Activated T-cell treated with anti-CD3 and anti-CD28 coated beads for 48 hours (primary cell): Measurements from ENCODE around the gene STH.
"Not testable (repeated sequence)": the region's sequence is repeated elsewhere in the genome, so short reads cannot be mapped to it uniquely, and the experiment has no call there.

Experiments used
- DNase-seq: peaks from one replicate; pipeline ENCODE4 v3.0.0-alpha.2; 2020; ENCODE audit warnings: low read depth

Gene STH, protein sequence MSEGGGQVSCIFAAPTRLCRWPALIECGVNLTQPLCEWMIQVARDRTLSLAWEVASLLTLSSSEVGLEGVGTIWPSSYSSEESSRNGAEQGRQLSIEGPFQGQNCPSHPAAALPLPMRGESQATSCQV

DNA sequence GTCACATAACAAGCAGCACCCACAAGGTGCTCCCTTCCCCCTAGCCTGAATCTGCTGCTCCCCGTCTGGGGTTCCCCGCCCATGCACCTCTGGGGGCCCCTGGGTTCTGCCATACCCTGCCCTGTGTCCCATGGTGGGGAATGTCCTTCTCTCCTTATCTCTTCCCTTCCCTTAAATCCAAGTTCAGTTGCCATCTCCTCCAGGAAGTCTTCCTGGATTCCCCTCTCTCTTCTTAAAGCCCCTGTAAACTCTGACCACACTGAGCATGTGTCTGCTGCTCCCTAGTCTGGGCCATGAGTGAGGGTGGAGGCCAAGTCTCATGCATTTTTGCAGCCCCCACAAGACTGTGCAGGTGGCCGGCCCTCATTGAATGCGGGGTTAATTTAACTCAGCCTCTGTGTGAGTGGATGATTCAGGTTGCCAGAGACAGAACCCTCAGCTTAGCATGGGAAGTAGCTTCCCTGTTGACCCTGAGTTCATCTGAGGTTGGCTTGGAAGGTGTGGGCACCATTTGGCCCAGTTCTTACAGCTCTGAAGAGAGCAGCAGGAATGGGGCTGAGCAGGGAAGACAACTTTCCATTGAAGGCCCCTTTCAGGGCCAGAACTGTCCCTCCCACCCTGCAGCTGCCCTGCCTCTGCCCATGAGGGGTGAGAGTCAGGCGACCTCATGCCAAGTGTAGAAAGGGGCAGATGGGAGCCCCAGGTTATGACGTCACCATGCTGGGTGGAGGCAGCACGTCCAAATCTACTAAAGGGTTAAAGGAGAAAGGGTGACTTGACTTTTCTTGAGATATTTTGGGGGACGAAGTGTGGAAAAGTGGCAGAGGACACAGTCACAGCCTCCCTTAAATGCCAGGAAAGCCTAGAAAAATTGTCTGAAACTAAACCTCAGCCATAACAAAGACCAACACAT lies at the start of gene STH:
TSS of gene STH (plus strand) at position 264 of the 913 bp plus-strand sequence. CDS start at position 294, 30 bp downstream.
- DNase-seq, result no peak

- DNase-seq, result no peak
Measured at GRCh38 chr17:45949755-45950320, 49.2 kb upstream of the STH start.

GRCh38 chr17:45950888-45951287 lies 48.2 kb upstream of the STH start:
- no peak for DNase-seq

DNA sequence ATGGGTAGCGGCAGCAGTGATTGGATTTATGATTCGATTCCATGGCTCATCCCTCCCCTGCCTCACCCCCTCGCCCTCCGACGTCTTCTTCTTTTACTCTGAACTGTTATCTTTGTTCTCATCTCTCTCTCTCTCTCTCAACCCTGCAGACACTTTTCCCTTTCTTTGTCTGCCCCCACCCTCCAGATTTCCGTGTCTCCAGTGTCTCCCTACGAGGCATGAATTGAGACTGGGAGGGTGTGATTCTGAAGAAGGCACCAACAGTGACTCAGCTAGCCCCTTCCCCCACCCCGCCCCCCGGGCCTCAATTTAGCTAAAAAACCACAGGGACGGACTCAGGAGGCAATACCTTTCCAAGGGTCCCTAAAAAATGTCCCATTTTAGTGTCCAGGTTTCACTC lies 47.6 kb upstream of the STH start:
- DNase-seq, result no peak

DNA sequence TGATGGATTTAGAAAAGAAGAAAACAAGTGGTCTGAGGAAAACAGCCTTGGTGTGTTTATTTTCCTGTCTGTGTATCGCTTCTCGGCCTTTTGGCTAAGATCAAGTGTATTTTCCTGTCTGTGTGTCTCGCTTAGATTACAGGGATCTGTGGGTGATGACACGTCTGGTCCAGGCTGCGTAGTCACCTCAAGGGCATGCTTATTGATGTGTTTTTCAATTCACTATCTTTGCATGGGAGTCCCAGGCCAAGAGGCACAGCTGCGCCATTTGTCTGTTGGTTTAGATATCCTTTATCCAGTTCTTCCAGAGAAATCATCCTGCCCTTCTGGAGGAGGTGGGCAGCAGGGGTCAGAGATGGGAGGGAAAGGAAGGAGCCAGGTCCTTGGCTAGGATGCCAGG lies 47.1 kb upstream of the STH start:
- DNase-seq, result no peak

DNA sequence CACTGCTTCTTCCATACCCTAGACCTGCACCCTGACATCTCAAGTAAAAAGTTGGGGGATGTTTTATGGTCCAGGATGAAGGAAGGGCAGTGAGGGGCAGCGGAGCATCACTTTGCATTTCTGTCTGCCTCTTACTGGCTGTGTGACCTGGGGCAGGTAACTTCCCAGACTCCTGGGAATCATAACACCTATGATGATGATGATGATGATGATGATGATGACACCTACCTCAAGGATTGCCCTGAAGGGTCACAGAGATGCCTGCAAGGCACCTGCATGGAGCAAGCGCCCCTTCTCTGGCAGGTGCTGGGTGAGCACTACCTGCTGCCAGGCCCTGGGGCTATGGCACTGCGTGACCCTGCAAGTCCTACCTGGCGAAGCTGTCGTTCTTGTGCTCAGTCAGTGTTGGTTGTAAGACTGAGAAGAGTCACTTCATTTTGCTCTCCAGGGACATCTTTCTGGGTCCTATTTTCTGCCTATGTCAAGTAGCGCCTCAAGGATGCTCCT lies 46.2 kb upstream of the STH start:
- no peak for DNase-seq

DNA sequence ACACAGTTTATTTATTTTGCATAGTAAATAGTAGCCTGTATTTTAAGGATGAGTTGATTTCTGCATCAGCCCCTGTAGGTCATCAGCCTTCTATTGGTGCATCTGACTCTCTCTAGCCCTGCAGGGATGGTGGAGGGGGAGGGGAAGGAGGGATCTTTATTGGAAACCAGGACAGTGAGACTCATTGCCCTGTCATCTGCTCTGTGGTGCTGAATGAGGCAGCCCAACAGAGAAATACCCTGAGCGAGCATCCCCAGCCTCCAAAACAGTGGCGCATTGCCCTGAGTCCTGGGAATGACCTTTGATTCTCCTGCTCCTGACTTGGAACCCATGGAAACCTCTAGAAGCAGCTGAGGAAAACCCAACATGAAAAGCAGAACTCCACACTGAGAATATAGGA lies 45.5 kb upstream of the STH start:
- no peak for DNase-seq

- no peak for DNase-seq
Measured at GRCh38 chr17:45954914-45955313, 44.1 kb upstream of the STH start.

DNA sequence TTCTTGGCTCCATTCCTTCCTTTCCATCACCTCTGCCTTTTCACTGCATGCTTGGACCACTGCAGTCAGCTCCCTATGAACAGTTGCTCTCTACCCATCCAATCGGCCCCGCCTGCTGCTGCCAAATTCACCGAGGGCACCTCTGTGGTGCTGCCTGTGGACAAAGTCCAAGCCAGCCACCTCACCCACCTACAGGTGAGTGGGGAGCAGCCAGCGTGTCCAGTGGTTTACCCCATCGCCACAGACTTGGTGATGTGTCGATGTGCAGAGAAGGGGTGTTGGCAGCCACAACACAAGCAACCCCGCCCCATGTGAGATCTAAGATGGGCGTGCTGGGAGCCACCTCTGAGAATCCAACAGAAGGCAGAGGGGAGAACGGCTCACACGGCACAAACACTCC lies 43.7 kb upstream of the STH start:
- DNase-seq, result no peak

GRCh38 chr17:45956090-45956489 lies 43.0 kb upstream of the STH start:
- DNase-seq, result no peak

GRCh38 chr17:45956746-45957145 lies 42.3 kb upstream of the STH start:
- DNase-seq, result not testable (repeated sequence)

DNA sequence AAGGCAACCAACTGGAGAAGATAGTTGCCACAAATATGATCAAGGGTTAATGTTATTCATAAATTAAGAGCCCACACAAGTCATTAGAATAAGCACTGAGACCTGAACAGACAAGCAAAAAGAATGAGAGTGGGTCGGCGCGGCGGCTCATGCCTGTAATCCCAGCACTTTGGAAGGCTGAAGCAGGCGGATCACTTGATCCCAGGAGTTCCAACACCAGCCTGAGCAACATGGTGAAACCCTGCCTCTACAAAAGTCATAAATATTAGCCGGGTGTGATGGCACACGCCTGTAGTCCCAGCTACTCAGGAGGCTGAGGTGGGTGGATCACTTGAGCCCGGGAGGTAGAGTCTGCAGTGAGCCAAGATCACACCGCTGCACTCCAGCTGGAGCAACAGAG lies 40.7 kb upstream of the STH start:
- no peak for DNase-seq

DNA sequence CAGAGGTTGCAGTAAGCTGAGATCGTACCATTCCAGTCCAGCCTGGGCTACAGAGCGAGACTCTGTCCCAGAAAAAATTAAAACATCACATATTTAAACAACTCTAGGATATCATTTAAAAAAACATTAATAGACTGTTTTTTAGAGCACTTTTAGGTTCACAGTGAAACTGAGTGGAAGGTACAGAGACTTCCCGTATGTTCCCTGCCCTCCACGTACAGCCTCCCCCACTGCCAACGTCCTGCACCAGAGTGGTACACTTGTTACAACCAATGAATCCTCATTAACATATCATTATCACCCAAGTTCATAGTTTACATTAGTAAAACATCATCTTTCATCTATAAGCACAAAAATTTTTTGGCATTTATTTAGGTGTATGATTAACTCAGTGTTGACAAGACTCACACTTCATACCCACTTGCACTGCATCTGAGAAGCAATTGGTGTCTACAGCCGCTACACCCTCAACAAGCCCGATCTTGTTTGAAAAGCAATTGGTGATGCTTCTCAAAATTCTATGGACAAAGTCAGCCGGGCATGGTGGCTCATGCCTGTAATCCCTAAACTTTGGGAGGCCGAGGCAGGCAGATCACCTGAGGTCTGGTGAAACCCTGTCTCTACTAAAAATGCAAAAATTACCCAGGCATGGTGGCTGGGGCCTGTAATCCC lies 39.9 kb upstream of the STH start:
- no peak for DNase-seq

GRCh38 chr17:45960311-45960710 lies 38.7 kb upstream of the STH start:
- no peak for DNase-seq

- DNase-seq, result no peak
Measured at GRCh38 chr17:45961206-45961605, 37.8 kb upstream of the STH start.

DNA sequence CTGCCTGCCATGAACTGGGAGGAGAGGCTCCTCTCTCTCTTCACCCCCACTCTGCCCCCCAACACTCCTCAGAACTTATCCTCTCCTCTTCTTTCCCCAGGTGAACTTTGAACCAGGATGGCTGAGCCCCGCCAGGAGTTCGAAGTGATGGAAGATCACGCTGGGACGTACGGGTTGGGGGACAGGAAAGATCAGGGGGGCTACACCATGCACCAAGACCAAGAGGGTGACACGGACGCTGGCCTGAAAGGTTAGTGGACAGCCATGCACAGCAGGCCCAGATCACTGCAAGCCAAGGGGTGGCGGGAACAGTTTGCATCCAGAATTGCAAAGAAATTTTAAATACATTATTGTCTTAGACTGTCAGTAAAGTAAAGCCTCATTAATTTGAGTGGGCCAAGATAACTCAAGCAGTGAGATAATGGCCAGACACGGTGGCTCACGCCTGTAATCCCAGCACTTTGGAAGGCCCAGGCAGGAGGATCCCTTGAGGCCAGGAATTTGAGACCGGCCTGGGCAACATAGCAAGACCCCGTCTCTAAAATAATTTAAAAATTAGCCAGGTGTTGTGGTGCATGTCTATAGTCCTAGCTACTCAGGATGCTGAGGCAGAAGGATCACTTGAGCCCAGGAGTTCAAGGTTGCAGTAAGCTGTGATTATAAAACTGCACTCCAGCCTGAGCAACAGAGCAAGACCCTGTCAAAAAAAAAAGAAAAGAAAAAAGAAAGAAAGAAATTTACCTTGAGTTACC lies 36.7 kb upstream of the STH start:
- no peak for DNase-seq

GRCh38 chr17:45963283-45963682 lies 35.8 kb upstream of the STH start:
- no peak for DNase-seq

DNA sequence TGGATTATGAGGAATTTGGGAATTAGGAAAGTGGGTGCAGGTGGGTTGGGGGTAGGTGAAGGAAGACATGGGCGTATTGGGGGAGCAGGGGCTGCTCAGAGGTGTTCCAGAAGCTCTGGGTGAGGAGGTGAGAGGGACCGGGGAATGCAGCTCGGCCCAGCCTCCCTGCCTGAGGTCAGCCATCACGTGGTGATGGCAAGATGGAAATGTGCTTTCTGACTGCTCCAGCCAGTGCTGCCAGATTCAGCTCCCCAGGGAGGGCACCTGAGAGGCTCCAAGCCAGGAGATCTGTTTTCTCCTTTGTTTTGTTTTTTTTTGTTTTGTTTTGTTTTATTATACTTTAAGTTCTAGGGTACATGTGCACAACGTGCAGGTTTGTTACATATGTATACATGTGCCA lies 35.2 kb upstream of the STH start:
- DNase-seq, result no peak

DNA sequence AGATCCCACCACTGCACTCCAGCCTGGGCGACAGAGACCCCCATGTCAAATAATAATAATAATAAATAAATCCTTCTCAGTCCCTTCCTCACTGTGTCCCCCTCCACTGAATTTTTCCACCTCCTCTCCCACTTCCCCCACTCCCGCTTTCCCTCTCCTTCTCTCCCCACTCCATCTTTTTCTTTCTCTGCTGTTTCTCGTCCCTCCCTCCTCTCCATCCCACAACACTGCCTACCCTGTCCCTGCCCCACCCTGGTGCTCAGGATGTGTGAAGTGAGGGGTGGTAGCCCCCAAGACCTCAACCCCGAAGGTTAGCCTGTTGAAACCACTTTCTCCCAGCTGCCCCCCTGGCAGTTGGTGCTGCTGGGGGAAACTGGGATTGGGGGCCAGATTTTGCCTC lies 34.4 kb upstream of the STH start:
- DNase-seq, result no peak

- DNase-seq, result no peak
Measured at GRCh38 chr17:45965812-45966211, 33.2 kb upstream of the STH start.

DNA sequence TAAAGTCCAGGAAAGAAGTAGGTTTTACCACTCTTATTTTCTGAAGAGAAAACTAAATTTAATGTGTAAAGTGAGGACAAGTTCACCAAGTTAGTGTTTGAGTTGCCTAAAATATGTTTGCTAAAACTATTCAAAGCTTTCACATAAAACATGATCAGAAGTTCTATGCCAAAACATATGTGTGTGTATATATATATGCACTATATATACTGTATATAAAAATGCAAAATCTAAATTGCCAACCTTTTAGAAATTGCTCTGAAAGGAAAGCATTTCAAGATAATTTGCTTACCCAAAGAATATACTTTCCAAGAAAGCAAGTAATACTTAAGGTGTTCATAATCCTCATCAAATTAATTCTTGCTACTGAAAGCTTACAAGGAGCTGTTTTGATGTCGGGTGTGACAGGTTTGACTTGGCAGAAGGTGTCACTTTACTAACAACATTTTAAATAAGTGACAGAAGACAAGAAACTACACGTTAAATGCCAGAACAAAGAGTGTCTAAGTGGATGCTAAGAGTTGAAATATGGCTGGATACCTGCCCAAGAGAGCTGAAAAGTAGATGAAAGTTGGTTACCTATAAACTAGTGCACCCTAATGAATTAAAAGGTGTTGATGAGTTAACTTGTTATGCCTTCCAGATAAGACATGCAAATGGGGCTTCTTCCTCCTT lies 32.3 kb upstream of the STH start:
- DNase-seq, result no peak
